Measurements from ENCODE around the gene NPAS2.

Gene NPAS2

GRCh38 chr2:100894105-100894795 is 74.3 kb downstream of the NPAS2 start:
- peak; percentile 18 for DNase-seq (ENCODE audit: low read depth)
- TF ChIP-seq CTCF (IDR thresholded peaks at IDR 0.05; ENCODE audit: insufficient read depth, low read depth, low read length, missing control alignments): no peak

GRCh38 chr2:100894796-100895156 is 74.8 kb downstream of the NPAS2 start:
- no peak overlapping the region for H3K4me3 ChIP-seq (ENCODE audit: low read depth, low read length)
- no peak for TF ChIP-seq CTCF (IDR thresholded peaks at IDR 0.05; ENCODE audit: insufficient read depth, low read depth, low read length, missing control alignments)
- no peak for DNase-seq (ENCODE audit: low read depth)

More at GRCh38 chr2:100894105-100894795, 74.3 kb downstream of the NPAS2 start:
- H3K4me3 ChIP-seq (ENCODE audit: low read depth, low read length): no peak overlapping the region

- no peak for DNase-seq (ENCODE audit: low read depth)
- no peak overlapping the region for H3K4me3 ChIP-seq (ENCODE audit: low read depth, low read length)
- TF ChIP-seq CTCF (IDR thresholded peaks at IDR 0.05; ENCODE audit: insufficient read depth, low read depth, low read length, missing control alignments): no peak
These were observed 75.5 kb downstream of the NPAS2 start for GRCh38 chr2:100895402-100895801.

GRCh38 chr2:100895934-100896685 is 76.2 kb downstream of the NPAS2 start:
- DNase-seq (ENCODE audit: low read depth): peak; percentile 15
- no peak overlapping the region for H3K4me3 ChIP-seq (ENCODE audit: low read depth, low read length)
- no peak for TF ChIP-seq CTCF (IDR thresholded peaks at IDR 0.05; ENCODE audit: insufficient read depth, low read depth, low read length, missing control alignments)

GRCh38 chr2:100898035-100898665 is 78.2 kb downstream of the NPAS2 start:
- H3K4me3 ChIP-seq (ENCODE audit: low read depth, low read length): no peak overlapping the region
- no peak for TF ChIP-seq CTCF (IDR thresholded peaks at IDR 0.05; ENCODE audit: insufficient read depth, low read depth, low read length, missing control alignments)
- DNase-seq (ENCODE audit: low read depth): no peak

- TF ChIP-seq CTCF (IDR thresholded peaks at IDR 0.05; ENCODE audit: insufficient read depth, low read depth, low read length, missing control alignments): no peak
- no peak for DNase-seq (ENCODE audit: low read depth)
- no peak overlapping the region for H3K4me3 ChIP-seq (ENCODE audit: low read depth, low read length)
These were observed 80.3 kb downstream of the NPAS2 start for GRCh38 chr2:100900156-100900795.

All from GM12865 (cell line).